HL-60 (cell line): ENCODE results near the gene NHLRC2.

Source experiments
- TF ChIP-seq, protein P1 (sequence below): IDR thresholded peaks from one replicate; pipeline ENCODE4 v1.5.1; 2011; ENCODE audit warnings: low read length, control low read depth, inconsistent platforms; ENCODE audit not compliant: insufficient read depth
- TF ChIP-seq, protein P2 (sequence below): IDR thresholded peaks from 2 replicates; pipeline ENCODE4 v1.6.1; 2012; ENCODE audit warnings: low read depth; ENCODE audit not compliant: insufficient replicate concordance

DNA sequence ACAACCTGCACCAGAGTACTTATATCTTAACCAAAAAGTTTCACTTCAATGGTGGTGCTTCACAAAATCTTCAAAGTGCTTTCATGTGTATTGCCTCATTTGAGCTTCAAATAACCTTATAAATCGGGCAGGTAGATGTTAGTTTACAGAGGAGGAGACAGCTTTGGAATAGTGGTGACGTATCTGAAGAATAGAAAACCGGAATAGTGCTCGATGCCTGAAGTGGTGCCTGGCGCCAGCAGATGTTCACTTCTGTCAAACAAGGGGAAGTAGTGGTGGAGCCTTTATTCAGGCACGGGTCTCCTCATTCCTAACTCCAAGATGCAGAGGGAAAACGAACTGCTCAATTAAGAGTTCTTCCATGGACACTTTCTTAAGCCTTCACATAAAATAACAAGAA, 58.1 kb downstream of the NHLRC2 start:
- TF ChIP-seq, protein P1, sequence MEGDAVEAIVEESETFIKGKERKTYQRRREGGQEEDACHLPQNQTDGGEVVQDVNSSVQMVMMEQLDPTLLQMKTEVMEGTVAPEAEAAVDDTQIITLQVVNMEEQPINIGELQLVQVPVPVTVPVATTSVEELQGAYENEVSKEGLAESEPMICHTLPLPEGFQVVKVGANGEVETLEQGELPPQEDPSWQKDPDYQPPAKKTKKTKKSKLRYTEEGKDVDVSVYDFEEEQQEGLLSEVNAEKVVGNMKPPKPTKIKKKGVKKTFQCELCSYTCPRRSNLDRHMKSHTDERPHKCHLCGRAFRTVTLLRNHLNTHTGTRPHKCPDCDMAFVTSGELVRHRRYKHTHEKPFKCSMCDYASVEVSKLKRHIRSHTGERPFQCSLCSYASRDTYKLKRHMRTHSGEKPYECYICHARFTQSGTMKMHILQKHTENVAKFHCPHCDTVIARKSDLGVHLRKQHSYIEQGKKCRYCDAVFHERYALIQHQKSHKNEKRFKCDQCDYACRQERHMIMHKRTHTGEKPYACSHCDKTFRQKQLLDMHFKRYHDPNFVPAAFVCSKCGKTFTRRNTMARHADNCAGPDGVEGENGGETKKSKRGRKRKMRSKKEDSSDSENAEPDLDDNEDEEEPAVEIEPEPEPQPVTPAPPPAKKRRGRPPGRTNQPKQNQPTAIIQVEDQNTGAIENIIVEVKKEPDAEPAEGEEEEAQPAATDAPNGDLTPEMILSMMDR, result no peak
- TF ChIP-seq, protein P2, sequence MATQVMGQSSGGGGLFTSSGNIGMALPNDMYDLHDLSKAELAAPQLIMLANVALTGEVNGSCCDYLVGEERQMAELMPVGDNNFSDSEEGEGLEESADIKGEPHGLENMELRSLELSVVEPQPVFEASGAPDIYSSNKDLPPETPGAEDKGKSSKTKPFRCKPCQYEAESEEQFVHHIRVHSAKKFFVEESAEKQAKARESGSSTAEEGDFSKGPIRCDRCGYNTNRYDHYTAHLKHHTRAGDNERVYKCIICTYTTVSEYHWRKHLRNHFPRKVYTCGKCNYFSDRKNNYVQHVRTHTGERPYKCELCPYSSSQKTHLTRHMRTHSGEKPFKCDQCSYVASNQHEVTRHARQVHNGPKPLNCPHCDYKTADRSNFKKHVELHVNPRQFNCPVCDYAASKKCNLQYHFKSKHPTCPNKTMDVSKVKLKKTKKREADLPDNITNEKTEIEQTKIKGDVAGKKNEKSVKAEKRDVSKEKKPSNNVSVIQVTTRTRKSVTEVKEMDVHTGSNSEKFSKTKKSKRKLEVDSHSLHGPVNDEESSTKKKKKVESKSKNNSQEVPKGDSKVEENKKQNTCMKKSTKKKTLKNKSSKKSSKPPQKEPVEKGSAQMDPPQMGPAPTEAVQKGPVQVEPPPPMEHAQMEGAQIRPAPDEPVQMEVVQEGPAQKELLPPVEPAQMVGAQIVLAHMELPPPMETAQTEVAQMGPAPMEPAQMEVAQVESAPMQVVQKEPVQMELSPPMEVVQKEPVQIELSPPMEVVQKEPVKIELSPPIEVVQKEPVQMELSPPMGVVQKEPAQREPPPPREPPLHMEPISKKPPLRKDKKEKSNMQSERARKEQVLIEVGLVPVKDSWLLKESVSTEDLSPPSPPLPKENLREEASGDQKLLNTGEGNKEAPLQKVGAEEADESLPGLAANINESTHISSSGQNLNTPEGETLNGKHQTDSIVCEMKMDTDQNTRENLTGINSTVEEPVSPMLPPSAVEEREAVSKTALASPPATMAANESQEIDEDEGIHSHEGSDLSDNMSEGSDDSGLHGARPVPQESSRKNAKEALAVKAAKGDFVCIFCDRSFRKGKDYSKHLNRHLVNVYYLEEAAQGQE, result no peak
